Breast epithelium (tissue), 4 donors: ENCODE data around the gene DHX32. TPM values are rescaled to one million over a fixed set of nuclear protein-coding genes. Genes with fewer than 3 reads are reported as not detected.

ENCODE experiments used
- DNase-seq, 2 donors: peaks; one replicate each; pipeline ENCODE4 v3.0.0-alpha.2; 2019; ENCODE audit warnings: low spot score in 2 of 2
- H3K27ac ChIP-seq, 2 donors: fragments of 200-600 bp; sonication (generic) in 1 of 2; one replicate each; pipeline ENCODE4 v1.5.1; 2016 to 2019; ENCODE audit warnings: mild to moderate bottlenecking in 1 of 2
- H3K27me3 ChIP-seq, 2 donors: fragments of 200-600 bp; sonication (generic) in 1 of 2; one replicate each; pipeline versions ENCODE4 v1.5.1 to v1.6.0; 2017 to 2019; ENCODE audit warnings: control low read depth in 1 of 2, mild to moderate bottlenecking in 1 of 2
- H3K36me3 ChIP-seq: fragments of 200-600 bp; one replicate; pipeline ENCODE4 v1.5.1; 2019
- H3K4me1 ChIP-seq, 2 donors: fragments of 200-600 bp; sonication (generic); one replicate each; pipeline ENCODE4 v1.5.1; 2016 to 2019; ENCODE audit warnings: control low read depth in 1 of 2
- H3K4me3 ChIP-seq, 3 donors: fragments of 200-600 bp; sonication (generic); 1 replicate in 2 of 3; 2 replicates in 1 of 3; pipeline ENCODE4 v1.5.1; 2016 to 2019; ENCODE audit warnings: mild to moderate bottlenecking in 3 of 3, moderate library complexity in 2 of 3
- H3K9me3 ChIP-seq, 2 donors: fragments of 200-600 bp; sonication (generic) in 1 of 2; one replicate each; pipeline ENCODE4 v1.5.1; 2016 to 2019; ENCODE audit warnings: control low read depth in 1 of 2
- CTCF ChIP-seq, 3 donors: fragments of 450-650 bp; IDR thresholded peaks; one replicate each; pipeline ENCODE4 v1.5.1; 2016 to 2017; ENCODE audit warnings: antibody characterized with exemption in 3 of 3, mild to moderate bottlenecking in 3 of 3, moderate library complexity in 3 of 3
- POLR2A ChIP-seq: fragments of 450-650 bp; IDR thresholded peaks from one replicate; pipeline ENCODE4 v1.6.1; 2016; ENCODE audit warnings: antibody characterized with exemption, mild to moderate bottlenecking, moderate library complexity
- POLR2AphosphoS5 ChIP-seq, 3 donors: sonication (generic); formaldehyde crosslinking; IDR thresholded peaks; one replicate each; pipeline ENCODE4 v1.6.1; 2017; ENCODE audit warnings: antibody characterized with exemption in 3 of 3
- intact Hi-C: fragments of 100-400 bp; cut with DNase I; formaldehyde crosslinking; loops from one replicate; pipeline ENCODE4 v1.15.1; 2023; ENCODE audit warnings: low total_unique reads
- total RNA-seq, 3 donors: library from RNA; depleted of rRNA; stranded (reverse); fragments of >200 nt; gene quantifications; one replicate each; pipeline ENCODE4 v1.1.0, GENCODE V29; 2016

The DHX32 gene
- total RNA-seq, 3 donors from 2014 or later, result 18.1 to 54.6 (median 42.0) TPM

GRCh38 chr10:125866421-125867029 is 14.6 kb downstream of the DHX32 start:
- H3K36me3 ChIP-seq, result no peaks in the 10 kb centered on the region
- no peak for TF ChIP-seq POLR2AphosphoS5 (IDR thresholded peaks at IDR 0.05)
- no peak for TF ChIP-seq CTCF (IDR thresholded peaks at IDR 0.05)
- TF ChIP-seq POLR2A, result no peak
- intact Hi-C loops, result no loop called here
- H3K9me3 ChIP-seq, result no peaks in the 10 kb centered on the region
- no peak overlapping the region for H3K27ac ChIP-seq
- DNase-seq, result no peak
- H3K4me3 ChIP-seq, result no peak overlapping the region
- H3K27me3 ChIP-seq, result no peaks in the 10 kb centered on the region
- no peaks in the 10 kb centered on the region for H3K4me1 ChIP-seq

- H3K4me3 ChIP-seq, result no peak overlapping the region
- no peaks in the 10 kb centered on the region for H3K36me3 ChIP-seq
- TF ChIP-seq POLR2AphosphoS5 (IDR thresholded peaks at IDR 0.05), result no peak
- TF ChIP-seq POLR2A, result no peak
- no peak for TF ChIP-seq CTCF (IDR thresholded peaks at IDR 0.05)
- no peaks in the 10 kb centered on the region for H3K9me3 ChIP-seq
- H3K27ac ChIP-seq, result no peak overlapping the region
- H3K27me3 ChIP-seq, result no peaks in the 10 kb centered on the region
- intact Hi-C loops, result no loop called here
- no peak for DNase-seq
- H3K4me1 ChIP-seq, result no peaks in the 10 kb centered on the region
These were observed 16.0 kb downstream of the DHX32 start for GRCh38 chr10:125865120-125865519.

GRCh38 chr10:125859128-125859817 is 21.8 kb downstream of the DHX32 start:
- Histone ChIP-seq H3K4me1 (no peaks in the 10 kb centered on the region), H3K36me3 (no peaks in the 10 kb centered on the region), H3K27me3 (no peaks in the 10 kb centered on the region), H3K4me3 (no peak overlapping the region), H3K27ac (no peak overlapping the region), H3K9me3 (no peaks in the 10 kb centered on the region)
- no peak for DNase-seq
- intact Hi-C loops, result no loop called here
- no peak for TF ChIP-seq POLR2A
- no peak for TF ChIP-seq POLR2AphosphoS5 (IDR thresholded peaks at IDR 0.05)
- TF ChIP-seq CTCF (IDR thresholded peaks at IDR 0.05), result no peak

GRCh38 chr10:125857185-125857760 is 23.8 kb downstream of the DHX32 start:
- no peak for TF ChIP-seq POLR2A
- no peak for TF ChIP-seq CTCF (IDR thresholded peaks at IDR 0.05)
- TF ChIP-seq POLR2AphosphoS5 (IDR thresholded peaks at IDR 0.05), result no peak
- no peaks in the 10 kb centered on the region for H3K36me3 ChIP-seq
- H3K9me3 ChIP-seq, result no peaks in the 10 kb centered on the region

GRCh38 chr10:125852487-125852886 is 28.6 kb downstream of the DHX32 start:
- Histone ChIP-seq H3K36me3 (no peaks in the 10 kb centered on the region), H3K9me3 (no peaks in the 10 kb centered on the region), H3K27ac (no peak overlapping the region), H3K4me1 (no peaks in the 10 kb centered on the region), H3K4me3 (no peak overlapping the region), H3K27me3 (no peaks in the 10 kb centered on the region)
- DNase-seq, result no peak
- intact Hi-C loops, result no loop called here
- TF ChIP-seq CTCF (IDR thresholded peaks at IDR 0.05), result no peak
- no peak for TF ChIP-seq POLR2AphosphoS5 (IDR thresholded peaks at IDR 0.05)
- no peak for TF ChIP-seq POLR2A

More at GRCh38 chr10:125857185-125857760, 23.8 kb downstream of the DHX32 start:
- Histone ChIP-seq H3K4me1 (no peaks in the 10 kb centered on the region), H3K27ac (no peak overlapping the region), H3K4me3 (no peak overlapping the region), H3K27me3 (no peaks in the 10 kb centered on the region)
- DNase-seq, result no peak
- intact Hi-C loops, result no loop called here
